AG09319 (cell line): ENCODE measurements around the gene SDC3.

Source experiments
- DNase-seq: peaks from one replicate; pipeline ENCODE4 v3.0.0-alpha.2; 2010; ENCODE audit warnings: low read depth; ENCODE audit errors: extremely low read depth
- CTCF ChIP-seq: IDR thresholded peaks from 2 replicates; pipeline ENCODE4 v1.5.1; 2011; ENCODE audit warnings: low read depth, mild to moderate bottlenecking, inconsistent platforms, low read length, moderate library complexity

The SDC3 gene

GRCh38 chr1:30875197-30875596 lies 33.4 kb downstream of the SDC3 start:
- TF ChIP-seq CTCF: no peak
- DNase-seq: no peak

- no peak for DNase-seq
- no peak for TF ChIP-seq CTCF
Observed at GRCh38 chr1:30874176-30874575, 34.4 kb downstream of the SDC3 start.

GRCh38 chr1:30872948-30873263 lies 35.7 kb downstream of the SDC3 start:
- DNase-seq: no peak
- no peak for TF ChIP-seq CTCF

- DNase-seq: no peak
- no peak for TF ChIP-seq CTCF
Observed at GRCh38 chr1:30872033-30872947, 36.3 kb downstream of the SDC3 start.

GRCh38 chr1:30871276-30871871 lies 37.2 kb downstream of the SDC3 start:
- no peak for DNase-seq
- TF ChIP-seq CTCF: no peak

- TF ChIP-seq CTCF: no peak
- no peak for DNase-seq
Observed at GRCh38 chr1:30870656-30871055, 37.9 kb downstream of the SDC3 start.

GRCh38 chr1:30870035-30870434 lies 38.5 kb downstream of the SDC3 start:
- TF ChIP-seq CTCF: no peak

More at GRCh38 chr1:30870035-30870434, 38.5 kb downstream of the SDC3 start:
- no peak for DNase-seq
